OCI-LY7 (cell line): ENCODE measurements around the gene C2CD4C. TPM values are rescaled to one million over a fixed set of nuclear protein-coding genes. Genes with fewer than 3 reads are reported as not detected.
"Not testable (repeated sequence)": the region's sequence is repeated elsewhere in the genome, so short reads cannot be mapped to it uniquely, and the experiment has no call there.

Experiments
- BruUV-seq: library from RNA; stranded (reverse); fragments of 400-500 nt; replicated peaks from 2 replicates; lab custom pipeline; 2021; lab: Mats Ljungman, UMichigan
- CTCF ChIA-PET: fragments of 300-600 bp; sonication (Branson Sonifier 250); formaldehyde crosslinking; loops from one replicate; lab custom pipeline; 2022; ENCODE audit warnings: antibody characterized with exemption; ENCODE audit not compliant: unreplicated experiment; lab: Charles Lee
- POLR2A ChIA-PET: fragments of 300-600 bp; sonication (Branson Sonifier 250); formaldehyde crosslinking; loops from one replicate; lab custom pipeline; 2022; ENCODE audit warnings: antibody characterized with exemption; lab: Charles Lee
- DNase-seq: peaks from one replicate; pipeline ENCODE4 v3.0.0-alpha.2; 2015; ENCODE audit warnings: low spot score
- H2AFZ ChIP-seq: fragments of 200-600 bp; sonication (generic), shearing (Covaris generic); 2 replicates; pipeline ENCODE4 v1.6.1; 2014; ENCODE audit warnings: mild to moderate bottlenecking, antibody characterized with exemption, low read length, moderate library complexity
- H3K27ac ChIP-seq: fragments of 200-600 bp; sonication (generic); 2 replicates; pipeline ENCODE4 v1.5.1; 2014; ENCODE audit warnings: mixed run types, low read depth, mild to moderate bottlenecking, moderate library complexity, low read length, inconsistent platforms; ENCODE audit not compliant: poor library complexity, severe bottlenecking
- H3K36me3 ChIP-seq: fragments of 200-600 bp; sonication (generic); 2 replicates; pipeline ENCODE4 v1.6.1; 2014; ENCODE audit warnings: mild to moderate bottlenecking, antibody characterized with exemption, low read length, moderate library complexity, mixed read lengths; ENCODE audit not compliant: insufficient read depth
- H3K4me1 ChIP-seq: fragments of 200-600 bp; sonication (generic); 2 replicates; pipeline ENCODE4 v1.5.1; 2014; ENCODE audit warnings: mild to moderate bottlenecking, low read length; ENCODE audit not compliant: insufficient read depth, poor library complexity, severe bottlenecking
- H3K4me2 ChIP-seq: fragments of 200-600 bp; sonication (generic); 2 replicates; pipeline ENCODE4 v1.6.1; 2014; ENCODE audit warnings: mild to moderate bottlenecking, low read length
- H3K4me3 ChIP-seq: fragments of 200-600 bp; sonication (generic); 2 replicates; pipeline ENCODE4 v1.5.1; 2014; ENCODE audit warnings: mild to moderate bottlenecking, low read depth, low read length; ENCODE audit not compliant: poor library complexity, severe bottlenecking
- H3K79me2 ChIP-seq: fragments of 200-600 bp; sonication (generic); 2 replicates; pipeline ENCODE4 v1.6.1; 2016; ENCODE audit warnings: low read depth, mild to moderate bottlenecking, low read length, moderate library complexity, mixed read lengths; ENCODE audit not compliant: insufficient read depth
- H3K9me2 ChIP-seq: fragments of 200-600 bp; sonication (generic); 2 replicates; pipeline ENCODE4 v1.6.1; 2016; ENCODE audit warnings: mild to moderate bottlenecking, low read length, mixed read lengths; ENCODE audit not compliant: insufficient read depth
- H3K9me3 ChIP-seq: fragments of 200-600 bp; sonication (generic); 2 replicates; pipeline ENCODE4 v1.6.1; 2014; ENCODE audit warnings: mild to moderate bottlenecking, mixed run types, low read length, mixed read lengths
- H4K20me1 ChIP-seq: fragments of 200-600 bp; sonication (generic); 2 replicates; pipeline ENCODE4 v1.6.1; 2014; ENCODE audit warnings: mild to moderate bottlenecking, antibody characterized with exemption, low read length, moderate library complexity, mixed read lengths; ENCODE audit not compliant: insufficient read depth
- EZH2phosphoT487 ChIP-seq: fragments of 200-600 bp; sonication (generic); IDR thresholded peaks from 2 replicates; pipeline ENCODE4 v1.6.1; 2018; ENCODE audit warnings: low read depth, borderline replicate concordance, mild to moderate bottlenecking, mixed run types, antibody characterized with exemption, low read length, moderate library complexity, mixed read lengths
- intact Hi-C: fragments of 100-400 bp; cut with micrococcal nuclease; formaldehyde crosslinking; loops from one replicate; pipeline ENCODE4 v1.10.0; 2022; ENCODE audit not compliant: unreplicated experiment
- total RNA-seq, 2 experiments: library from RNA; depleted of rRNA in 1 of 2; stranded (reverse); fragments of >200 nt in 1 of 2; shearing (Covaris generic) in 1 of 2; gene quantifications; 2 replicates each; pipeline ENCODE4 v1.2.3, GENCODE V29; 2014 to 2022
- TF ChIP-seq, protein P1 (sequence below): fragments of 200-600 bp; sonication (generic); conservative IDR thresholded peaks from 2 replicates; pipeline ENCODE4 v1.5.1; 2014; ENCODE audit warnings: mild to moderate bottlenecking, antibody characterized with exemption, low read length, moderate library complexity, mixed read lengths

The C2CD4C gene
- total RNA-seq, 2 experiments from 2014 or later = 0.16 to 0.59 TPM

DNA sequence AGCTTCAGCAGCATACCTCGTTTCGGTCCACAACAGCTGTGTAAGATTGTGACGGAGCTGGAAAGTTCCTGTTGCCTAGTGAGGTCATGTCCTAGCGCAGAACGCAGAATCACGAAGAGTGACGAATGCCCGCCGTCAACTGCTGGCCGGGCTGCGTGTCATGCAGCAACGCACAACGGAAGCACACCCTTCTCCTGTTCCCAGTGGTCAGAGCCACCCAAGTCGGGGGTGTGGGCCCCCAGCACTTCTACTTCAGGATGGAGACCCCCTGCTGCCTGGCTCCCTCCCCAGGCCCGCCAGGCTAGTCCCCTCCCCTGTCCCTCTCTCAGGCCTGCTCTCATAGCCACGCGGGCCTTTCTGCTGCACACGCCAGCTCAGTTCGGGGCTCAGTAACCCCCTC lies 25.9 kb downstream of the C2CD4C start:
- Histone ChIP-seq H3K9me2 (no peaks in the 10 kb centered on the region), H3K4me2 (peak overlapping the region; percentile 67), H3K36me3 (no peaks in the 10 kb centered on the region), H3K9me3 (no peaks in the 10 kb centered on the region; the same call in 1 of the 2 replicates), H3K4me1 (peaks cover 37% of the 10 kb centered on the region), H3K4me3 (peak overlapping the region; percentile 56), H3K27ac (peak overlapping the region; percentile 88), H3K79me2 (no peaks in the 10 kb centered on the region), H4K20me1 (no peaks in the 10 kb centered on the region), H2AFZ (peak overlapping the region; percentile 70; the same call in 1 of the 2 replicates)
- TF ChIP-seq, protein P1, sequence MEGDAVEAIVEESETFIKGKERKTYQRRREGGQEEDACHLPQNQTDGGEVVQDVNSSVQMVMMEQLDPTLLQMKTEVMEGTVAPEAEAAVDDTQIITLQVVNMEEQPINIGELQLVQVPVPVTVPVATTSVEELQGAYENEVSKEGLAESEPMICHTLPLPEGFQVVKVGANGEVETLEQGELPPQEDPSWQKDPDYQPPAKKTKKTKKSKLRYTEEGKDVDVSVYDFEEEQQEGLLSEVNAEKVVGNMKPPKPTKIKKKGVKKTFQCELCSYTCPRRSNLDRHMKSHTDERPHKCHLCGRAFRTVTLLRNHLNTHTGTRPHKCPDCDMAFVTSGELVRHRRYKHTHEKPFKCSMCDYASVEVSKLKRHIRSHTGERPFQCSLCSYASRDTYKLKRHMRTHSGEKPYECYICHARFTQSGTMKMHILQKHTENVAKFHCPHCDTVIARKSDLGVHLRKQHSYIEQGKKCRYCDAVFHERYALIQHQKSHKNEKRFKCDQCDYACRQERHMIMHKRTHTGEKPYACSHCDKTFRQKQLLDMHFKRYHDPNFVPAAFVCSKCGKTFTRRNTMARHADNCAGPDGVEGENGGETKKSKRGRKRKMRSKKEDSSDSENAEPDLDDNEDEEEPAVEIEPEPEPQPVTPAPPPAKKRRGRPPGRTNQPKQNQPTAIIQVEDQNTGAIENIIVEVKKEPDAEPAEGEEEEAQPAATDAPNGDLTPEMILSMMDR = no peak
- no peak for TF ChIP-seq EZH2phosphoT487
- DNase-seq = no peak
- CTCF ChIA-PET = interaction anchor here (0.6 kb wide), 1 partner anchor 14 kb away, joined by 3 read pairs; no protein-coding TSS in a partner anchor
- BruUV-seq = TSS peak; percentile 90
- intact Hi-C loops = no loop called here
- POLR2A ChIA-PET = interaction anchor here (0.6 to 1.0 kb wide), 2 partner anchors 40 to 346 kb away, joined by 3 to 6 read pairs; no protein-coding TSS in a partner anchor

DNA sequence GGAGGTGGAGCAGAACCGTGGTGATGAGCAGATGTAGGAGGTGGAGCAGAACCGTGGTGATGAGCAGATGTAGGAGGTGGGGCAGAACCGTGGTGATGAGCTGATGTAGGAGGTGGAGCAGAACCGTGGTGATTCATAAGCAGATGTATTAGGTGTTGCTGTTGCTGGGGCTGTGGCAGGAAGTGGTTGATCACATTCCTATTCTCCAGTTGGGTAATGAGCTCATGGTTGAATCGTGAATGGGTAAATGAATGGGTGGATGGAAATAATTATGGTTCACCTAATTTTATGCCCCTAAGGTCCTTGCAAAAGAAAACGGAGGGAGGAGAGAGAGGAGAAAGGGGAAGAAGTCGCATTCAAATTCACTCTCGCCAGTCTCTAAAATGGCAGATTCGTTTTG lies 26.4 kb downstream of the C2CD4C start:
- Histone ChIP-seq H2AFZ (peak overlapping the region; percentile 70; the same call in 1 of the 2 replicates), H3K4me2 (peak overlapping the region; percentile 67), H3K4me1 (peaks cover 37% of the 10 kb centered on the region), H3K27ac (peak overlapping the region; percentile 88), H3K4me3 (peak overlapping the region; percentile 56)
- not testable (repeated sequence) for H3K79me2 ChIP-seq, H3K9me3 ChIP-seq, BruUV-seq, H4K20me1 ChIP-seq, H3K36me3 ChIP-seq, H3K9me2 ChIP-seq
- CTCF ChIA-PET = interaction anchor here (0.6 kb wide), 1 partner anchor 14 kb away, joined by 3 read pairs; no protein-coding TSS in a partner anchor
- intact Hi-C loops = loop anchor here (1.0 kb wide), 1 partner anchor 129 kb away; no protein-coding TSS in a partner anchor
- POLR2A ChIA-PET = interaction anchor here (0.6 to 1.0 kb wide), 2 partner anchors 39 to 347 kb away, joined by 3 to 6 read pairs; no protein-coding TSS in a partner anchor
- peak; percentile 72 for DNase-seq

DNA sequence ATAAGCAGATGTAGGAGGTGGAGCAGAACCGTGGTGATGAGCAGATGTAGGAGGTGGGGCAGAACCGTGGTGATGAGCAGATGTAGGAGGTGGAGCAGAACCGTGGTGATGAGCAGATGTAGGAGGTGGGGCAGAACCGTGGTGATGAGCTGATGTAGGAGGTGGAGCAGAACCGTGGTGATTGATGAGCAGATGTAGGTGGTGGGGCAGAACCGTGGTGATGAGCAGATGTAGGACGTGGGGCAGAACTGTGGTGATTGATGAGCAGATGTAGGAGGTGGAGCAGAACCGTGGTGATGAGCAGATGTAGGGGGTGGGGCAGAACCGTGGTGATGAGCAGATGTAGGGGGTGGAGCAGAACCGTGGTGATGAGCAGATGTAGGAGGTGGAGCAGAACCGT lies 27.0 kb downstream of the C2CD4C start:
- intact Hi-C loops = loop anchor here (1.0 kb wide), 1 partner anchor 129 kb away; no protein-coding TSS in a partner anchor
- H4K20me1 ChIP-seq, H3K9me3 ChIP-seq, H3K4me3 ChIP-seq, H3K4me2 ChIP-seq, CTCF ChIA-PET, H2AFZ ChIP-seq, H3K79me2 ChIP-seq, H3K9me2 ChIP-seq, BruUV-seq, H3K36me3 ChIP-seq: not testable (repeated sequence)
- H3K27ac ChIP-seq = peak overlapping the region; percentile 78
- H3K4me1 ChIP-seq = peaks cover 37% of the 10 kb centered on the region
- peak; percentile 50 for DNase-seq
- POLR2A ChIA-PET = interaction anchor here (1.0 kb wide), 1 partner anchor 38 kb away, joined by 3 read pairs; no protein-coding TSS in a partner anchor

GRCh38 chr19:380618-381219 lies 28.2 kb downstream of the C2CD4C start:
- H2AFZ ChIP-seq, POLR2A ChIA-PET, H4K20me1 ChIP-seq, H3K9me2 ChIP-seq, H3K4me2 ChIP-seq, intact Hi-C loops, DNase-seq, H3K4me3 ChIP-seq, H3K9me3 ChIP-seq, CTCF ChIA-PET, H3K36me3 ChIP-seq, H3K79me2 ChIP-seq, H3K27ac ChIP-seq, BruUV-seq: not testable (repeated sequence)
- H3K4me1 ChIP-seq = peaks cover 37% of the 10 kb centered on the region
